Transverse colon (tissue), 4 donors: ENCODE data around the gene LTB. TPM values are rescaled to one million over a fixed set of nuclear protein-coding genes. Genes with fewer than 3 reads are reported as not detected.

Experiments
- DNase-seq: peaks from one replicate; pipeline ENCODE4 v3.0.0-alpha.2; 2019
- H3K27ac ChIP-seq, 4 donors: fragments of 200-600 bp; sonication (generic); 2 replicates each; pipeline ENCODE4 v1.5.1; 2016 to 2018; ENCODE audit warnings: inconsistent platforms in 4 of 4
- H3K27me3 ChIP-seq: fragments of 200-600 bp; sonication (generic); 2 replicates; pipeline ENCODE4 v1.5.1; 2017; ENCODE audit warnings: inconsistent platforms
- H3K36me3 ChIP-seq, 4 donors: fragments of 200-600 bp; sonication (generic); 2 replicates each; pipeline ENCODE4 v1.5.1; 2017 to 2019; ENCODE audit warnings: inconsistent platforms in 4 of 4
- H3K4me1 ChIP-seq, 4 donors: fragments of 200-600 bp; sonication (generic); 2 replicates each; pipeline ENCODE4 v1.5.1; 2017 to 2020; ENCODE audit warnings: inconsistent platforms in 4 of 4
- H3K4me3 ChIP-seq, 4 donors: fragments of 200-600 bp; sonication (generic); 1 replicate in 1 of 4; 2 replicates in 3 of 4; pipeline versions ENCODE4 v1.5.1 to v1.6.1; 2017 to 2019; ENCODE audit warnings: inconsistent platforms in 4 of 4
- H3K9me3 ChIP-seq, 2 donors: fragments of 200-600 bp; sonication (generic); 2 replicates each; pipeline ENCODE4 v1.5.1; 2017 to 2019; ENCODE audit warnings: inconsistent platforms in 2 of 2
- EP300 ChIP-seq: sonication (generic); formaldehyde crosslinking; IDR thresholded peaks from one replicate; pipeline ENCODE4 v1.6.1; 2017; ENCODE audit warnings: antibody characterized with exemption, low read depth
- POLR2A ChIP-seq: fragments of 450-650 bp; IDR thresholded peaks from one replicate; pipeline ENCODE4 v1.6.1; 2016; ENCODE audit warnings: antibody characterized with exemption, mild to moderate bottlenecking, moderate library complexity
- POLR2AphosphoS5 ChIP-seq, 3 donors: sonication (generic); formaldehyde crosslinking; IDR thresholded peaks; one replicate each; pipeline ENCODE4 v1.6.1; 2016; ENCODE audit warnings: antibody characterized with exemption in 3 of 3
- WGBS, 2 donors: methylation state at CpG; one replicate each; pipeline ENCODE4 v1.1.5; 2018; ENCODE audit warnings: low coverage in 1 of 2; 5-methylcytosine and 5-hydroxymethylcytosine counted together
- in situ Hi-C, 4 donors: fragments of 200-750 bp; cut with MboI; loops; one replicate each; pipeline versions ENCODE4 v1.15.0 to v1.15.1; 2017; ENCODE audit warnings: low sequenced_read_pairs in 3 of 4, low pct_ligation_motif_present in 1 of 4, low pct_unique_long_range_greater_than_20kb in 1 of 4
- intact Hi-C: fragments of 100-400 bp; cut with DNase I; formaldehyde crosslinking; loops from one replicate; pipeline ENCODE4 v1.15.1; 2023; ENCODE audit warnings: low total_unique reads
- total RNA-seq, 4 donors: library from RNA; depleted of rRNA; stranded (reverse); fragments of >200 nt; gene quantifications; one replicate each; pipeline ENCODE4 v1.1.0, GENCODE V29; 2016
- TF ChIP-seq, protein P1 (sequence below), 5 experiments: fragments of 200-600 bp in 3 of 5; fragments of 450-650 bp in 2 of 5; sonication (generic) in 3 of 5; IDR thresholded peaks; 1 replicate in 2 of 5; 2 replicates in 3 of 5; pipeline ENCODE4 v1.5.1; 2016 to 2017; ENCODE audit warnings: antibody characterized with exemption in 5 of 5, inconsistent platforms in 3 of 5, mild to moderate bottlenecking in 2 of 5, moderate library complexity in 1 of 5

Gene LTB
- total RNA-seq, 4 donors from 2014 or later: 7.6 to 34.8 TPM; not detected in 2

DNA sequence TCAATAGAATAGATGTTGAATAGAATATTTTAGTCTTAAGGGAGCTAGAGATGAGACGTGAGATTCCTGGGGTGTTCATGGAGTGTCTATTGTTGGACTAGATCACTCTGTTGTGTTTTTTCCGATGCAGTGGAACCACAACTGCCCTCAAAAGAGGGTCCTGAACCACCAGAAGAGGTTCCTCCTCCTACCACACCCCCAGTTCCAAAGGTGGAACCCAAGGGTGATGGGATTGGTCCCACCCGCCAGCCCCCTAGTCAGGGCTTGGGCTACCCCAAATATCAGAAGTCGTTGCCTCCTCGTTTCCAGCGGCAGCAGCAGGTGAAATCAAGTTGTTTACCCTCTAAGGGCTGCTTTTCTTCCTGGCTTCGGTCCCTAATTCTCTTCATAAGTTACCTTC lies 46.8 kb upstream of the LTB start:
- no peaks in the 10 kb centered on the region for H3K27me3 ChIP-seq
- H3K4me3 ChIP-seq: no peak overlapping the region
- H3K27ac ChIP-seq: no peak overlapping the region
- H3K36me3 ChIP-seq: peaks cover 0 to 84% (median 45%) of the 10 kb centered on the region in 4 donors
- H3K4me1 ChIP-seq: no peaks in the 10 kb centered on the region
- H3K9me3 ChIP-seq: no peaks in the 10 kb centered on the region
- 87 to 100% methylated on average over 1 to 7 of the region's 7 CpGs for WGBS, 2 donors
- no peak for DNase-seq
- TF ChIP-seq POLR2A (no peak), POLR2AphosphoS5 (IDR thresholded peaks at IDR 0.05) (no peak), EP300 (no peak)
- TF ChIP-seq, protein P1, sequence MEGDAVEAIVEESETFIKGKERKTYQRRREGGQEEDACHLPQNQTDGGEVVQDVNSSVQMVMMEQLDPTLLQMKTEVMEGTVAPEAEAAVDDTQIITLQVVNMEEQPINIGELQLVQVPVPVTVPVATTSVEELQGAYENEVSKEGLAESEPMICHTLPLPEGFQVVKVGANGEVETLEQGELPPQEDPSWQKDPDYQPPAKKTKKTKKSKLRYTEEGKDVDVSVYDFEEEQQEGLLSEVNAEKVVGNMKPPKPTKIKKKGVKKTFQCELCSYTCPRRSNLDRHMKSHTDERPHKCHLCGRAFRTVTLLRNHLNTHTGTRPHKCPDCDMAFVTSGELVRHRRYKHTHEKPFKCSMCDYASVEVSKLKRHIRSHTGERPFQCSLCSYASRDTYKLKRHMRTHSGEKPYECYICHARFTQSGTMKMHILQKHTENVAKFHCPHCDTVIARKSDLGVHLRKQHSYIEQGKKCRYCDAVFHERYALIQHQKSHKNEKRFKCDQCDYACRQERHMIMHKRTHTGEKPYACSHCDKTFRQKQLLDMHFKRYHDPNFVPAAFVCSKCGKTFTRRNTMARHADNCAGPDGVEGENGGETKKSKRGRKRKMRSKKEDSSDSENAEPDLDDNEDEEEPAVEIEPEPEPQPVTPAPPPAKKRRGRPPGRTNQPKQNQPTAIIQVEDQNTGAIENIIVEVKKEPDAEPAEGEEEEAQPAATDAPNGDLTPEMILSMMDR (IDR thresholded peaks at IDR 0.05): no peak
- in situ Hi-C loops (no loop called here), intact Hi-C loops (no loop called here)

DNA sequence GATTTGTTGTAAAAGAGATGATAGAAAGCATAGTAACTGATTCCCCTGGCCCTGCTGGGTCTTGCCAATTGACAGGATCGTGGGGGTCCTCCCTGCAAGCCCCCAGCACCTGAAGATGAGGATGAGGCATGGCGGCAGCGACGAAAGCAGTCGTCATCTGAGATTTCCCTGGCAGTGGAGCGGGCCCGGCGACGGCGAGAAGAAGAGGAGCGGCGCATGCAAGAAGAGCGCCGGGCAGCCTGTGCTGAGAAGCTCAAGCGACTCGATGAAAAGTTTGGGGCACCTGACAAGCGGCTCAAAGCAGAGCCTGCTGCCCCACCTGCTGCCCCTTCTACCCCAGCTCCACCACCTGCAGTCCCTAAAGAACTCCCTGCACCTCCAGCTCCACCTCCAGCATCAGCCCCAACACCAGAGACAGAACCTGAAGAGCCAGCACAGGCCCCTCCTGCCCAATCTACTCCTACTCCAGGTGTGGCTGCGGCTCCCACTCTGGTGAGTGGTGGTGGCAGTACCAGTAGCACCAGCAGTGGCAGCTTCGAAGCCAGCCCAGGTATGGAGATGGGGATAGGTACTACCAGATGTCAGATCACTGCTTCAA lies 45.6 kb upstream of the LTB start:
- Histone ChIP-seq H3K9me3 (no peaks in the 10 kb centered on the region), H3K4me3 (no peak overlapping the region), H3K27me3 (no peaks in the 10 kb centered on the region), H3K36me3 (peaks cover 0 to 81% (median 44%) of the 10 kb centered on the region in 4 donors), H3K27ac (no peak overlapping the region), H3K4me1 (peaks cover 0 to 3% (median 2%) of the 10 kb centered on the region in 4 donors)
- in situ Hi-C loops (no loop called here), intact Hi-C loops (no loop called here)
- WGBS, 2 donors: 95% methylated on average over 14 to 19 of the region's 19 CpGs
- DNase-seq: no peak
- TF ChIP-seq POLR2AphosphoS5 (IDR thresholded peaks at IDR 0.05) (no peak), EP300 (no peak), POLR2A (no peak)
- TF ChIP-seq, protein P1 (IDR thresholded peaks at IDR 0.05): no peak

DNA sequence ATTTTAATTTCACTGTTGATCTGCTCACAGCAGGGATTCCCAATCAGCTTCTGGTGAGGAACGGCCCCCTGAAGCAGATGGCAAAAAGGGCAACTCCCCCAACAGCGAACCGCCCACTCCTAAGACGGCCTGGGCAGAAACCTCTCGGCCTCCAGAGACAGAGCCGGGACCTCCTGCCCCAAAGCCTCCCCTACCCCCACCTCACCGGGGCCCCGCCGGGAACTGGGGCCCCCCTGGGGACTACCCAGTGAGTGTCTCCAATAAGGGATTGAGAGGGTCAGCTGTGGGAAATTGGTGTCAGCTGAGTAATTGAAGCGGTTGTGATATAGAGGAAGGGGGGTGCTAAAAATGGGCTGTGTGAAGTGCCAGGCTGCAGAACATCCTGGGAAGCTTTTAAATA lies 44.7 kb upstream of the LTB start:
- WGBS, 2 donors: 94 to 100% methylated on average over 1 to 10 of the region's 10 CpGs
- H3K4me1 ChIP-seq: peaks cover 0 to 11% (median 10%) of the 10 kb centered on the region in 4 donors
- in situ Hi-C loops: no loop called here

GRCh38 chr6:31624070-31624469 lies 41.8 kb upstream of the LTB start:
- no peak for DNase-seq
- intact Hi-C loops: no loop called here

More for the DNA sequence above, 44.7 kb upstream of the LTB start:
- H3K9me3 ChIP-seq: no peaks in the 10 kb centered on the region
- H3K36me3 ChIP-seq: peaks cover 0 to 79% (median 42%) of the 10 kb centered on the region in 4 donors
- no peak for DNase-seq
- H3K4me3 ChIP-seq: no peak overlapping the region
- no peaks in the 10 kb centered on the region for H3K27me3 ChIP-seq
- intact Hi-C loops: no loop called here
- no peak overlapping the region for H3K27ac ChIP-seq
- TF ChIP-seq, protein P1 (IDR thresholded peaks at IDR 0.05): no peak
- no peak for TF ChIP-seq EP300
- no peak for TF ChIP-seq POLR2AphosphoS5 (IDR thresholded peaks at IDR 0.05)
- TF ChIP-seq POLR2A: no peak

More at GRCh38 chr6:31624070-31624469, 41.8 kb upstream of the LTB start:
- Histone ChIP-seq H3K4me1 (peaks cover 0 to 22% (median 20%) of the 10 kb centered on the region in 4 donors), H3K36me3 (peaks cover 0 to 55% (median 29%) of the 10 kb centered on the region in 4 donors), H3K9me3 (no peaks in the 10 kb centered on the region), H3K4me3 (no peak overlapping the region), H3K27ac (no peak overlapping the region), H3K27me3 (no peaks in the 10 kb centered on the region)
- WGBS, 2 donors: 89% methylated on average over 10 of the region's 10 CpGs; no CpG with 5 or more reads in 1 of the 2 donors
- in situ Hi-C loops: no loop called here
- TF ChIP-seq POLR2A: no peak
- TF ChIP-seq EP300: no peak
- TF ChIP-seq, protein P1 (IDR thresholded peaks at IDR 0.05): no peak
